ENCODE results near the gene PPP2R5A. TPM values are rescaled to one million over a fixed set of nuclear protein-coding genes. Genes with fewer than 3 reads are reported as not detected.

PPP2R5A gene
- total and polyA plus RNA-seq, 2 experiments from 2014 or later = 51.7 to 67.4 TPM

GRCh38 chr1:212281590-212281989, 3.6 kb upstream of the PPP2R5A start:
- no peaks in the 10 kb centered on the region for H3K36me3 ChIP-seq
- peaks cover 5% of the 10 kb centered on the region for H3K4me1 ChIP-seq (ENCODE audit: low read depth)
- no peak overlapping the region for H3K4me3 ChIP-seq
- peak in 1 of 2 donors; percentile 88 for DNase-seq (ENCODE audit: low read depth in 1 of 2, low spot score in 1 of 2)
- H3K27ac ChIP-seq = no peak overlapping the region
- H3K9me3 ChIP-seq (ENCODE audit: low read depth) = no peaks in the 10 kb centered on the region
- H3K27me3 ChIP-seq = no peaks in the 10 kb centered on the region
- no peak for TF ChIP-seq CTCF (IDR thresholded peaks at IDR 0.05; ENCODE audit: low read depth, low read length)

- no peak for TF ChIP-seq CTCF (IDR thresholded peaks at IDR 0.05; ENCODE audit: low read depth, low read length)
- Histone ChIP-seq H3K9me3 (ENCODE audit: low read depth) (no peaks in the 10 kb centered on the region), H3K27ac (peak overlapping the region; percentile 92), H3K4me3 (peak overlapping the region; percentile 51), H3K36me3 (no peaks in the 10 kb centered on the region), H3K27me3 (no peaks in the 10 kb centered on the region), H3K4me1 (ENCODE audit: low read depth) (peaks cover 19% of the 10 kb centered on the region)
- no peak for DNase-seq (ENCODE audit: low read depth in 1 of 2, low spot score in 1 of 2)
Measured at GRCh38 chr1:212283741-212284140, 1.5 kb upstream of the PPP2R5A start.

- no peak for TF ChIP-seq CTCF (IDR thresholded peaks at IDR 0.05; ENCODE audit: low read depth, low read length)
- H3K4me1 ChIP-seq (ENCODE audit: low read depth) = peaks cover 20% of the 10 kb centered on the region
- peak in 1 of 2 donors; percentile 71 for DNase-seq (ENCODE audit: low read depth in 1 of 2, low spot score in 1 of 2)
- H3K27me3 ChIP-seq = no peaks in the 10 kb centered on the region
- H3K36me3 ChIP-seq = no peaks in the 10 kb centered on the region
- peak overlapping the region; percentile 51 for H3K4me3 ChIP-seq
- H3K9me3 ChIP-seq (ENCODE audit: low read depth) = no peaks in the 10 kb centered on the region
- peak overlapping the region; percentile 92 for H3K27ac ChIP-seq
Measured at GRCh38 chr1:212284332-212284743, 872 bp upstream of the PPP2R5A start.

- peak; percentile 63 to 70 for DNase-seq (ENCODE audit: low read depth in 1 of 2, low spot score in 1 of 2)
- no peak for TF ChIP-seq CTCF (IDR thresholded peaks at IDR 0.05; ENCODE audit: low read depth, low read length)
- peak overlapping the region; percentile 79 for H3K27ac ChIP-seq
Measured at GRCh38 chr1:212285685-212286555, 710 bp downstream of the PPP2R5A start.

GRCh38 chr1:212286556-212287131, 1.4 kb downstream of the PPP2R5A start:
- no peaks in the 10 kb centered on the region for H3K36me3 ChIP-seq
- peaks cover 32% of the 10 kb centered on the region for H3K4me1 ChIP-seq (ENCODE audit: low read depth)
- no peaks in the 10 kb centered on the region for H3K9me3 ChIP-seq (ENCODE audit: low read depth)
- H3K27me3 ChIP-seq = no peaks in the 10 kb centered on the region
- no peak for TF ChIP-seq CTCF (IDR thresholded peaks at IDR 0.05; ENCODE audit: low read depth, low read length)
- H3K4me3 ChIP-seq = peak overlapping the region; percentile 63
- peak overlapping the region; percentile 79 for H3K27ac ChIP-seq
- DNase-seq (ENCODE audit: low read depth in 1 of 2, low spot score in 1 of 2) = peak in 1 of 2 donors; percentile 28

More at GRCh38 chr1:212285685-212286555, 710 bp downstream of the PPP2R5A start:
- Histone ChIP-seq H3K4me3 (peak overlapping the region; percentile 63), H3K27me3 (no peaks in the 10 kb centered on the region), H3K36me3 (no peaks in the 10 kb centered on the region), H3K4me1 (ENCODE audit: low read depth) (peaks cover 32% of the 10 kb centered on the region), H3K9me3 (ENCODE audit: low read depth) (no peaks in the 10 kb centered on the region)

All from cardiac muscle cell (in vitro differentiated cells and primary cell).